ENCODE data around the gene CHRNE.

DNA sequence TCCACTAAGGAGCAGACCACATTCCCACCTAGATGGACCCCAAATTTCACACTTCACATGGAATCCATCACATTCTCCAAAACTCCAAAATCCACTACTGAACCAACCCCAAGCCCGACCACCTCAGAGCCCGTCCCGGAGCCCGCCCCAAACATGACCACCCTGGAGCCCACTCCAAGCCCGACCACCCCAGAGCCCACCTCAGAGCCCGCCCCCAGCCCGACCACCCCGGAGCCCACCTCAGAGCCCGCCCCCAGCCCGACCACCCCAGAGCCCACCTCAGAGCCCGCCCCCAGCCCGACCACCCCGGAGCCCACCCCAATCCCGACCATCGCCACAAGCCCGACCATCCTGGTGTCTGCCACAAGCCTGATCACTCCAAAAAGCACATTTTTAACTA is 30.7 kb upstream of the CHRNE start:
- TF ChIP-seq, protein P1, sequence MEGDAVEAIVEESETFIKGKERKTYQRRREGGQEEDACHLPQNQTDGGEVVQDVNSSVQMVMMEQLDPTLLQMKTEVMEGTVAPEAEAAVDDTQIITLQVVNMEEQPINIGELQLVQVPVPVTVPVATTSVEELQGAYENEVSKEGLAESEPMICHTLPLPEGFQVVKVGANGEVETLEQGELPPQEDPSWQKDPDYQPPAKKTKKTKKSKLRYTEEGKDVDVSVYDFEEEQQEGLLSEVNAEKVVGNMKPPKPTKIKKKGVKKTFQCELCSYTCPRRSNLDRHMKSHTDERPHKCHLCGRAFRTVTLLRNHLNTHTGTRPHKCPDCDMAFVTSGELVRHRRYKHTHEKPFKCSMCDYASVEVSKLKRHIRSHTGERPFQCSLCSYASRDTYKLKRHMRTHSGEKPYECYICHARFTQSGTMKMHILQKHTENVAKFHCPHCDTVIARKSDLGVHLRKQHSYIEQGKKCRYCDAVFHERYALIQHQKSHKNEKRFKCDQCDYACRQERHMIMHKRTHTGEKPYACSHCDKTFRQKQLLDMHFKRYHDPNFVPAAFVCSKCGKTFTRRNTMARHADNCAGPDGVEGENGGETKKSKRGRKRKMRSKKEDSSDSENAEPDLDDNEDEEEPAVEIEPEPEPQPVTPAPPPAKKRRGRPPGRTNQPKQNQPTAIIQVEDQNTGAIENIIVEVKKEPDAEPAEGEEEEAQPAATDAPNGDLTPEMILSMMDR (conservative IDR thresholded peaks at IDR 0.05; ENCODE audit: low read depth in 2 of 2) = no peak
- TF ChIP-seq, protein P2, sequence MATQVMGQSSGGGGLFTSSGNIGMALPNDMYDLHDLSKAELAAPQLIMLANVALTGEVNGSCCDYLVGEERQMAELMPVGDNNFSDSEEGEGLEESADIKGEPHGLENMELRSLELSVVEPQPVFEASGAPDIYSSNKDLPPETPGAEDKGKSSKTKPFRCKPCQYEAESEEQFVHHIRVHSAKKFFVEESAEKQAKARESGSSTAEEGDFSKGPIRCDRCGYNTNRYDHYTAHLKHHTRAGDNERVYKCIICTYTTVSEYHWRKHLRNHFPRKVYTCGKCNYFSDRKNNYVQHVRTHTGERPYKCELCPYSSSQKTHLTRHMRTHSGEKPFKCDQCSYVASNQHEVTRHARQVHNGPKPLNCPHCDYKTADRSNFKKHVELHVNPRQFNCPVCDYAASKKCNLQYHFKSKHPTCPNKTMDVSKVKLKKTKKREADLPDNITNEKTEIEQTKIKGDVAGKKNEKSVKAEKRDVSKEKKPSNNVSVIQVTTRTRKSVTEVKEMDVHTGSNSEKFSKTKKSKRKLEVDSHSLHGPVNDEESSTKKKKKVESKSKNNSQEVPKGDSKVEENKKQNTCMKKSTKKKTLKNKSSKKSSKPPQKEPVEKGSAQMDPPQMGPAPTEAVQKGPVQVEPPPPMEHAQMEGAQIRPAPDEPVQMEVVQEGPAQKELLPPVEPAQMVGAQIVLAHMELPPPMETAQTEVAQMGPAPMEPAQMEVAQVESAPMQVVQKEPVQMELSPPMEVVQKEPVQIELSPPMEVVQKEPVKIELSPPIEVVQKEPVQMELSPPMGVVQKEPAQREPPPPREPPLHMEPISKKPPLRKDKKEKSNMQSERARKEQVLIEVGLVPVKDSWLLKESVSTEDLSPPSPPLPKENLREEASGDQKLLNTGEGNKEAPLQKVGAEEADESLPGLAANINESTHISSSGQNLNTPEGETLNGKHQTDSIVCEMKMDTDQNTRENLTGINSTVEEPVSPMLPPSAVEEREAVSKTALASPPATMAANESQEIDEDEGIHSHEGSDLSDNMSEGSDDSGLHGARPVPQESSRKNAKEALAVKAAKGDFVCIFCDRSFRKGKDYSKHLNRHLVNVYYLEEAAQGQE (IDR thresholded peaks at IDR 0.05; ENCODE audit: unreplicated experiment) = no peak
- TF ChIP-seq ZNF331 (CRISPR knock-in tag; IDR thresholded peaks at IDR 0.05; ENCODE audit: low read depth) = no peak
- TF ChIP-seq POLR2AphosphoS5 (IDR thresholded peaks at IDR 0.05; ENCODE audit: low read depth) = no peak
- TF ChIP-seq EZH2phosphoT487 (IDR thresholded peaks at IDR 0.05; ENCODE audit: unreplicated experiment) = no peak
- TF ChIP-seq EZH2 (IDR thresholded peaks at IDR 0.05; ENCODE audit: low read depth, unreplicated experiment) = no peak
- no peak for TF ChIP-seq CREB1 (CRISPR knock-in tag; IDR thresholded peaks at IDR 0.05; ENCODE audit: low read depth)
- TF ChIP-seq, protein P3, sequence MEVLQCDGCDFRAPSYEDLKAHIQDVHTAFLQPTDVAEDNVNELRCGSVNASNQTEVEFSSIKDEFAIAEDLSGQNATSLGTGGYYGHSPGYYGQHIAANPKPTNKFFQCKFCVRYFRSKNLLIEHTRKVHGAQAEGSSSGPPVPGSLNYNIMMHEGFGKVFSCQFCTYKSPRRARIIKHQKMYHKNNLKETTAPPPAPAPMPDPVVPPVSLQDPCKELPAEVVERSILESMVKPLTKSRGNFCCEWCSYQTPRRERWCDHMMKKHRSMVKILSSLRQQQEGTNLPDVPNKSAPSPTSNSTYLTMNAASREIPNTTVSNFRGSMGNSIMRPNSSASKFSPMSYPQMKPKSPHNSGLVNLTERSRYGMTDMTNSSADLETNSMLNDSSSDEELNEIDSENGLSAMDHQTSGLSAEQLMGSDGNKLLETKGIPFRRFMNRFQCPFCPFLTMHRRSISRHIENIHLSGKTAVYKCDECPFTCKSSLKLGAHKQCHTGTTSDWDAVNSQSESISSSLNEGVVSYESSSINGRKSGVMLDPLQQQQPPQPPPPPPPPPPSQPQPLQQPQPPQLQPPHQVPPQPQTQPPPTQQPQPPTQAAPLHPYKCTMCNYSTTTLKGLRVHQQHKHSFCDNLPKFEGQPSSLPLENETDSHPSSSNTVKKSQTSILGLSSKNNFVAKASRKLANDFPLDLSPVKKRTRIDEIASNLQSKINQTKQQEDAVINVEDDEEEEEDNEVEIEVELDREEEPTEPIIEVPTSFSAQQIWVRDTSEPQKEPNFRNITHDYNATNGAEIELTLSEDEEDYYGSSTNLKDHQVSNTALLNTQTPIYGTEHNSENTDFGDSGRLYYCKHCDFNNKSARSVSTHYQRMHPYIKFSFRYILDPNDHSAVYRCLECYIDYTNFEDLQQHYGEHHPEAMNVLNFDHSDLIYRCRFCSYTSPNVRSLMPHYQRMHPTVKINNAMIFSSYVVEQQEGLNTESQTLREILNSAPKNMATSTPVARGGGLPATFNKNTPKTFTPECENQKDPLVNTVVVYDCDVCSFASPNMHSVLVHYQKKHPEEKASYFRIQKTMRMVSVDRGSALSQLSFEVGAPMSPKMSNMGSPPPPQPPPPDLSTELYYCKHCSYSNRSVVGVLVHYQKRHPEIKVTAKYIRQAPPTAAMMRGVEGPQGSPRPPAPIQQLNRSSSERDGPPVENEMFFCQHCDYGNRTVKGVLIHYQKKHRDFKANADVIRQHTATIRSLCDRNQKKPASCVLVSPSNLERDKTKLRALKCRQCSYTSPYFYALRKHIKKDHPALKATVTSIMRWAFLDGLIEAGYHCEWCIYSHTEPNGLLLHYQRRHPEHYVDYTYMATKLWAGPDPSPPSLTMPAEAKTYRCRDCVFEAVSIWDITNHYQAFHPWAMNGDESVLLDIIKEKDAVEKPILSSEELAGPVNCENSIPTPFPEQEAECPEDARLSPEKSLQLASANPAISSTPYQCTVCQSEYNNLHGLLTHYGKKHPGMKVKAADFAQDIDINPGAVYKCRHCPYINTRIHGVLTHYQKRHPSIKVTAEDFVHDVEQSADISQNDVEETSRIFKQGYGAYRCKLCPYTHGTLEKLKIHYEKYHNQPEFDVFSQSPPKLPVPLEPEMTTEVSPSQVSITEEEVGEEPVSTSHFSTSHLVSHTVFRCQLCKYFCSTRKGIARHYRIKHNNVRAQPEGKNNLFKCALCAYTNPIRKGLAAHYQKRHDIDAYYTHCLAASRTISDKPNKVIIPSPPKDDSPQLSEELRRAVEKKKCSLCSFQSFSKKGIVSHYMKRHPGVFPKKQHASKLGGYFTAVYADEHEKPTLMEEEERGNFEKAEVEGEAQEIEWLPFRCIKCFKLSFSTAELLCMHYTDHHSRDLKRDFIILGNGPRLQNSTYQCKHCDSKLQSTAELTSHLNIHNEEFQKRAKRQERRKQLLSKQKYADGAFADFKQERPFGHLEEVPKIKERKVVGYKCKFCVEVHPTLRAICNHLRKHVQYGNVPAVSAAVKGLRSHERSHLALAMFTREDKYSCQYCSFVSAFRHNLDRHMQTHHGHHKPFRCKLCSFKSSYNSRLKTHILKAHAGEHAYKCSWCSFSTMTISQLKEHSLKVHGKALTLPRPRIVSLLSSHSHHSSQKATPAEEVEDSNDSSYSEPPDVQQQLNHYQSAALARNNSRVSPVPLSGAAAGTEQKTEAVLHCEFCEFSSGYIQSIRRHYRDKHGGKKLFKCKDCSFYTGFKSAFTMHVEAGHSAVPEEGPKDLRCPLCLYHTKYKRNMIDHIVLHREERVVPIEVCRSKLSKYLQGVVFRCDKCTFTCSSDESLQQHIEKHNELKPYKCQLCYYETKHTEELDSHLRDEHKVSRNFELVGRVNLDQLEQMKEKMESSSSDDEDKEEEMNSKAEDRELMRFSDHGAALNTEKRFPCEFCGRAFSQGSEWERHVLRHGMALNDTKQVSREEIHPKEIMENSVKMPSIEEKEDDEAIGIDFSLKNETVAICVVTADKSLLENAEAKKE (CRISPR knock-in tag; IDR thresholded peaks at IDR 0.05) = no peak
- no peak for TF ChIP-seq JUNB (IDR thresholded peaks at IDR 0.05; ENCODE audit: unreplicated experiment)
- no peak for TF ChIP-seq NANOG (IDR thresholded peaks at IDR 0.05; ENCODE audit: borderline replicate concordance)
- TF ChIP-seq STAT1 (IDR thresholded peaks at IDR 0.05; ENCODE audit: unreplicated experiment) = no peak
